Spleen (tissue), 7 donors: Measurements from ENCODE around the gene ATP11B.

Experiments used
- POLR2A ChIP-seq, 3 donors: fragments of 450-650 bp; IDR thresholded peaks; one replicate each; pipeline ENCODE4 v1.5.1; 2017; ENCODE audit warnings: antibody characterized with exemption in 3 of 3, mild to moderate bottlenecking in 1 of 3
- TF ChIP-seq, protein P1 (sequence below), 11 experiments: fragments of 200-600 bp in 7 of 11; fragments of 450-650 bp in 4 of 11; sonication (generic) in 4 of 11; IDR thresholded peaks in 8 of 11; conservative IDR thresholded peaks in 3 of 11; 1 replicate in 7 of 11; 2 replicates in 4 of 11; pipeline versions ENCODE4 v1.4.0 to v1.8.0; 2016 to 2021; ENCODE audit warnings: antibody characterized with exemption in 11 of 11, inconsistent platforms in 4 of 11, mild to moderate bottlenecking in 1 of 11
- donor health status: DM: no; HTN: no; CAD: no; lungs with moderate emphysema.
- donor health status: DM: no; HTN: no; CAD: no.
- donor health status: DM: no; HTN: no; CAD: no.

DNA sequence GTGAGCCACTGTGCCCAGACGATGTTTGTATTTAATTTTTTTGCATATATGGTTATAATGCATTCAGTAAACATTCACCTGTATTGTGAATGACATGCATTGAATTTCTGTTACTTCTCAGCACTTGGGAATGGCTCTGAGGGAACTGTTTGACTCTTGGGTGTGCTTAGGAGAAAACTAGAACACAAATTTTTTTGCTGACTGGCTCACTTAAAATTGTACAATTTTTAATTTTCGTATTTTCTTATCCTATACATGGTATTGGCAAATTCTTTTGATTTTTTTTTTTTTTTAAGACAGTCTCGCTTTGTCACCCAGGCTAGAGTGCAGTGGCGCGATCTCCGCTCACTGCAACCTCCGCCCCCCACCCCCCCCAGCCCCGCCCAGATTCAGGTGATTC is 7.2 kb downstream of the ATP11B start:
- TF ChIP-seq, protein P1, sequence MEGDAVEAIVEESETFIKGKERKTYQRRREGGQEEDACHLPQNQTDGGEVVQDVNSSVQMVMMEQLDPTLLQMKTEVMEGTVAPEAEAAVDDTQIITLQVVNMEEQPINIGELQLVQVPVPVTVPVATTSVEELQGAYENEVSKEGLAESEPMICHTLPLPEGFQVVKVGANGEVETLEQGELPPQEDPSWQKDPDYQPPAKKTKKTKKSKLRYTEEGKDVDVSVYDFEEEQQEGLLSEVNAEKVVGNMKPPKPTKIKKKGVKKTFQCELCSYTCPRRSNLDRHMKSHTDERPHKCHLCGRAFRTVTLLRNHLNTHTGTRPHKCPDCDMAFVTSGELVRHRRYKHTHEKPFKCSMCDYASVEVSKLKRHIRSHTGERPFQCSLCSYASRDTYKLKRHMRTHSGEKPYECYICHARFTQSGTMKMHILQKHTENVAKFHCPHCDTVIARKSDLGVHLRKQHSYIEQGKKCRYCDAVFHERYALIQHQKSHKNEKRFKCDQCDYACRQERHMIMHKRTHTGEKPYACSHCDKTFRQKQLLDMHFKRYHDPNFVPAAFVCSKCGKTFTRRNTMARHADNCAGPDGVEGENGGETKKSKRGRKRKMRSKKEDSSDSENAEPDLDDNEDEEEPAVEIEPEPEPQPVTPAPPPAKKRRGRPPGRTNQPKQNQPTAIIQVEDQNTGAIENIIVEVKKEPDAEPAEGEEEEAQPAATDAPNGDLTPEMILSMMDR (IDR thresholded peaks at IDR 0.05 in 8 of 11, conservative IDR thresholded peaks at IDR 0.05 in 3 of 11), result no peak
- TF ChIP-seq POLR2A (IDR thresholded peaks at IDR 0.05), result no peak
